CD1c-positive myeloid dendritic cell (primary cell): ENCODE results near the gene CGNL1.

ENCODE experiments used
- DNase-seq: peaks from one replicate; pipeline ENCODE4 v3.0.0-alpha.2; 2016; ENCODE audit errors: extremely low spot score

Gene CGNL1

DNA sequence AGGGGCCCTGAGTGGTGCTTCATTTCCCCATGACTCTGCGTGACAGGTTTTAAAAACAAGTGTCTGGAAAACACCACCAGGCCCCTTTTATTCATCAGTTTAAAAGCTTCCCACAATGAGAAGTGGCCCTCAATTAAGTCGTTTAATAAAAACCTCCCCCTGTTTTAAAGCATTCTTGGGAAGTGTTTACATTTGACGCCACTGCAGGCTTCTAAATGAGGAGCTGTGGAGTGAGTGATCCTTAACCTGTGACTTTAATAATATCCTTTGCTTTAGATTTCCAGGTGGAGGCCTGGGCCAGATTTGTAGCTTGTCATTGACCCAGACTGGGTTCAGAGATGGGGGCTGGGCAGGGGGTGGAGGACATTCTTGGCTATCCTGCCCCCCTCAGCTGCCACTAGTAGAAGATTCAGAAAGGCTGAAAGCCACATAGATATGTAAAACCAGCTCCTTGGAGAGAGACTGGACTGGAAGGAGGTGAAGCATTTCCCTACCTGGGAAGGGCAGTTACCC is 11.3 kb downstream of the CGNL1 start:
- DNase-seq, result no peak

DNA sequence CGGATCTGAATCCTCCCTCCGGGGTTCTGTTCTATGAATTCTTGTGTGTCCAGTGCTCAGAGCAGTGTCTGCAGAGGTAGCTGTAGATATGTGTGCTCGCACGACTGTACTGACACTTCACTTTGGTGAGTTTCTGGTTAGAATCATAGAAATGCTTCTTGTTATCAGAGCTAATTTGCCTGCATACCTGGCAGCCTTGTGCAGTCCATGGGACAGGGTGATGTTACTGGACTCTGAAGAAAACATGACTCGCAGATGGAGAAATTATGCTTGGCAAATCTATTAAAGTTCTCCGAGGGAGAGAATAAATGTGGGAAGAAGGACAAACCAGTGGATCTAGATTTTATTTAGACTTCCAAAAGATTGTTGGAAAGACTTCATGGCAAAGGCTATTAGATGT is 12.2 kb downstream of the CGNL1 start:
- DNase-seq, result no peak

DNA sequence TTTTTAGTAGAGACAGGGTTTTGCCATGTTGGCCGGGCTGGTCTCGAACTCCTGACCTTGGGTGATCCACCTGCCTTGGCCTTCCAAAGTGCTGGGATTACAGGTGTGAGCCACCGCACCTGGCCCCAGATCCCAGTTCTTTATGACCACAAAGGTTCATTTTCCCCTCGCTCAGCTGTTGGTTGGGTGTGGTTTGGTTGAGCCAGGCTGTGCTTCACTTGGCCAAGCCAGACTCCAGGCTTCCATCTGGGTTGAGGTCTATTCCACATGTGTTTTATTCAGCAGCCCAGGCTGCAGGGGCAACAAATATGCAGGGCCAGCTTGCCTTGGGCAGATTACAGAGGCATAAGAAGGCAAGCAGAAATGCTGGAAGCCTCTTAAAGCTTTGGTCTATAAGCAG is 13.7 kb downstream of the CGNL1 start:
- no peak for DNase-seq

DNA sequence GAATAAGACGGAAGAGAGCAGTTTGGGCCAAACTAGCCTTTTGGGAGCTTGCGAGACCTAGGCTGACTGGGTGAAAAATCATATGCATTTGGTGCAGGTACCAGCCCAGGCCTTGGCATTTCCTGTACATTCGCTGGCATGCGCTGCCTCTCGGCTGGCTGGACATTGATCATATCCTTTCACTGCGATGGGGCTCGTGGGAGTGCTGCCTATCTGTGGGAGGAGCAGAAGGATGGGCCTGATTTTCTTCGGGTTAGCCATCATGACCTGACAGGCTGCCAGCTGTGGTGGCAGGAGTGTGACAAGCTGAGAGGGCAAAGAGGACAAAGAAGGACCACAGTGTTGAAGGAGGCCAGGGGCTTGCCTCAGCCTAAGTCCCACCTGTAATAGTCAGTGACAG is 14.3 kb downstream of the CGNL1 start:
- no peak for DNase-seq

DNA sequence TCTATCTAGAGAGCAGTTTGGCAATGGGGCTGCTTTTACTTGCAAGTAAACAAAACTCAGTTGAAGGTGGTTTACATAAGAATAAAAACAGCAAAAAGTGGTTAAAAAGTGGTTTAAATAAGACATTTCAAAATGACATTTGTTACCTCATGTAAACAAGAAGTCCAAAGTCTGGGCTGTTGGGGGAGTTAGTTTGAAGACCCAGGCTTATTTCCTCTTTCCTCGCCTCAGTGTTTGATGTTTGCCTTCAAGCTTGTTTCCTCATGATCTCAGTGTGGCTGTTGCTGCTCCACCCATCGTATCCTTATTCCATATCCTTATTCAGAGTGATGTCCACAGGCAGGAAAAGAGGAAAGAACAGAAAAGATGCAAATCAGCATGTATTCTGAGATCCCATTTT is 15.2 kb downstream of the CGNL1 start:
- no peak for DNase-seq

DNA sequence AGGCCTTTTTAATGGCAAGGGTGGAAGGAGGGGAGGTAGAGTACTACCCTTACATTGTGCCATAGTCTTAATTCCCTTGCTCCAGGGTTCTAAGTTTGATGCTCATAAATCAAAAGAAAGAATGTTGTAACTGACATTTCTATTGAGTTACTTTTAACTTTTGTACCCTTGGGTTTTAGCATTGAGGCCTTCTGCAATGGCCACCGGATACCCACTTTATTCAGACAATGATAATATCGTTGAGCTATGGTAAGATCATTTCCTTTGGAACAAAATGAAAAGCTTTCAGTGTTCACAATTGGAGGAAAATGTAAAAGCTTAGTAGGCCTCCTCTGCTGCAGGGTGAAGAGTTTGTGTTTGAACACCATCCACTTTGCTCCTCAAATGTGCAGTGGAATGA is 16.8 kb downstream of the CGNL1 start:
- DNase-seq, result no peak

DNA sequence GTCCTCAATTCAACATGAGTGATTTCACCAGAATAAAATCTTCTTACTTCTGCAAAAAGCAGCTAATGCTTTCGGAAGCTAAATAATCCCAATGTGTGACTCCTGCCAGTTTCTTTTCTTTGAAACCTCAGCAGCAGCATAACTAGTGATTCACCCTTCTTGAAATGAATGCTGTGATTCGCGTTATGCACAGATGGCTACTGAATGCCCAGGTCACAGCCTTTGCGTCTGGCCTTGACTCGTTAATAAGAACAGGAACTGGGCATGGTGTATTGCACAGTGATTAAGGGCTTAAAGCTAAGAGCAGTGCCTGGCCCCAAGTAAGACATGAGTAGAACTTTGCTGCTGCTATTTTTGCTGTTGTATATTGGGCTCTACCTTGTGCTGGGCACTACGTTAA is 19.0 kb downstream of the CGNL1 start:
- DNase-seq, result peak; percentile 42

DNA sequence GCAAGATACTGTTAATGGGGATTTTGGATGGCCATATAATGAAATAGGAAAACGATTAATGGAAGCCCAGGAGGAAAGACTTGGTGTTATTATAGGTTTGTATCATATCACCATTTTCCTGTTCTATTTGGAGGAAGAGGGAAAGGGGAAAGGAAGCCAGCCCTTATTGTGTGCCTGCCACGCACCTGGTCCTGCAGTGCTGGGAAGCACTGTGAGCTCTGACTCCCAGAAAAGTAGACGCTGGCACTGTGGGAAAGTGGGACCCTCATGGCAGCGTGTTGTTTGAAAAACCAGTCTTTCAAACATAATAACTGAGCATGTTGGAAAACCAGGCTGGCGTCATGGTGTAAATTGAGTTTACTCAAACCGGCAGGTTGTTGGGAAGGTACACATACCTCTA is 22.0 kb downstream of the CGNL1 start:
- DNase-seq, result no peak

DNA sequence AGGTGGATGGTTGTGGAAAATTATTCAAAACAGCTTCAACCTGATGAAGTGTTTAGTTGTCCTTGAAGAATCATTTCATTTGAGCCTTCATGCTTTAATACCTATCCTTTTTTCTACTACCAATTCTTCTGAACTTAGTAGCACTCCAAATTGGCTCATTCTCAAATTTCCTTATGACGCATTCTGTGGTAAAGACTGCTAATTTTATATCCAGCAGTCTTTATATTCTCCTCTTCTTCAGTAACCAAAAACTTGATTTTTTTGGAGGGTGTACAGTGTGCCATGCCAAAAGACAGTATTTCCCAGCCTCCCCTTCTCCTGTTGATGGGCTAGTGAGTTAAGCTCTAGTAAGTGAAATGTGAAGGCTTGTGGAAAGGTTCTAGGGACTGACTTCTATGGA is 25.2 kb downstream of the CGNL1 start:
- DNase-seq, result no peak

DNA sequence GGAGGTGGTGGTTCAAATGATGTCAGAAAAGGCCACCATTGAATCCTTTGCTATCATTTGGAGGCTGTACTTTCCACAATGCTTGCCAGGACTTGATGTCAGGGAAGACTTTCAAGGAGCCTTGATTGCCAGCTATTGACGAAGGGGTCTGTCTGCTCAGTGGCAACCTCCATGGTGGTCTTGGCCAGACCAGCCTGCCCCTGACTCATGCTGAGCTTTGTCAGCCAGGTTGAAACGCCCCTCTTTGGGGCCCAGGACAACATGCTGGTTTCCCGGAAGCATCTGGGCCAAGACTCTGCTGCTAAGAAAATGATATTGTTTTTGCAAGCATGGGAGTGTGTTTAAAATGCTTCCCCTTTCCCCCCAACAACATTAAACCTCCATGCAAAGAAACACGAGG is 26.7 kb downstream of the CGNL1 start:
- DNase-seq, result no peak

DNA sequence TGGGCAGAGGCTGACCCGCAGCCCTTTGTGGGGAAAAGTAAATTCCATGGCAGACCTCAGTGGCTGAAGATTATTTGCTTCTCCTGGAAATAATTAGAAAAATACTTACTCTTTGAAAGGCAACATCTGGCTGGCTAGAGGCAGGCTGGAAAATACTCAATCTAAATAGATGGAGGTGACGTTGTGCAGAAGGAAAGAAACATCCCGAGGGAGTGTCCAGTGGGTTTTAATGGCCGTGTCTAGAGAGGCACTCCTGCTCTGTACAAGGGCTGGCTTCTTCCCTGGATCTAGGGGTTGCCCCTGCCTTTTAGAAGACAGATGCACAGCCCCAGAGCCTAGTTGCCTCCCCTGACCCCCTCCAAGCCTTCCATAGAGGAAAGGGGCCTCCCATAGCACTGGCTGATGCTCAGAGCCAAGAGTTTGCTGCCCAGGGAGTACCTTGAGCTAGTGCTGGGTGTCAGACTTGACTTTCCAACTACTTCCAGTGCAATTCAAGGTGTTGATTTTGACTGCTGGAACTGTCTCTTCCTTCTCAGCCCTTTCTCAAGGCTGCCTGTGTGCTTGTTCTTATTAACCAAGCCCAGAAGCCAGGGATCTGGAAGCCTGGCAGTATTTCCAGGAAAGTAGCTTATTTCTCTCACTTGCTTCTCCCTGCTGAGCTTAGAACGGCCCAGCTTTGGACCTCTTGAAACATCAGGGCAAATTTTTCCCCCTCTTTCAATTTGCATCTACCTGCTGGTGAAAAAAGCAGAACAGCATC is 27.4 kb downstream of the CGNL1 start:
- DNase-seq, result no peak

DNA sequence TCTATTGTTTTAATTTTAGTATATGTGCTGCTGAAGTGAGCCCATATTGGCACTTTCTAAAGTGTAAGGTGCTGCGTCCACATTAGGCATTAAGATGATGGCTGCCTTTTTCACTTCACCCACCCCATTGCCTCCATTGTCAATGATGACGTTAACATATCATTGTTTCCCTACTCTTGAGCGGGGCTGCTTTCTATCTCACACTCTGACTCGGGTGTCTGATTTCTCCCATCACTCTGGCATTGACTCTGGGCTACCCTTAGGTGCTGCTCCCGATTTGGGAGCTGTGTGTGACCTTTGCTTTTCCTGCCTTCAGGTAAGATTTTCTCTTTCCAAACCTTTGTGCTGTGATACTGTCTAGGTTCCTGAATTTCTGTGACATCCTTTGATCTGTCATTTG is 28.8 kb downstream of the CGNL1 start:
- DNase-seq, result no peak

DNA sequence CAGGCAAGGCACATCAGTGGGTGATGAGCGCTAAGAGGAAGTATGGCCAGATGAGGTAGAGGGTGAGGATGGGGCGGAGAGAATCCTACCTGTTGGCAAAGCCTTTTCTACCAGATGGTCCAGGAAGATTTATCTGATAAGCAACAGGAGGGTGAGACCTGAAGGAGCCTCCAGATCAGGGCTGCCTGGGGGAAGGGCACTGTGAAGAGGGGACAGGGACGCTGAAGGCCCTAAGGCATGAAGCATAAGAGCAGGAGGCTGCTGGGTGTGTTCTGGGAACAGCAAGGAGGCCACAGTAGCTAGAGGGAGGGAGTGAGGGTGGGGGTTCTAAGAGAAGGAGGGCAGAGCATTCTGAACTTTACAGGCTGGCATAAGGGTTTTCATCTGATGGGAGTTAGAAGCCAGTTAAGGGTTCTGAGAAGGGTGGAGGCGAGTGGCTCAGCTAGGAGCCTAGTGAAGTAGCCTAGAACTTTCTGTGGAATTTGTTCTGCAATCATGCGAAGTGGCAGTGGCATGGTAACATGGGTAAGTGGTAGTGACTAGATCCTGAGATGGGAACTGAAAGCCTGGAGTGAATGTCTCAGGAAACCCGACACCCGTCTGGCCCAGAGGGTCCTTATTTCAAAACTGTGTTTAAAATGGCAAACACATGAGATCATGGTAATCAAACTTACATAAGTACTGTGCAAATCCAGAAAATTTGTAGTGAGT is 29.9 kb downstream of the CGNL1 start:
- peak; percentile 27 for DNase-seq

DNA sequence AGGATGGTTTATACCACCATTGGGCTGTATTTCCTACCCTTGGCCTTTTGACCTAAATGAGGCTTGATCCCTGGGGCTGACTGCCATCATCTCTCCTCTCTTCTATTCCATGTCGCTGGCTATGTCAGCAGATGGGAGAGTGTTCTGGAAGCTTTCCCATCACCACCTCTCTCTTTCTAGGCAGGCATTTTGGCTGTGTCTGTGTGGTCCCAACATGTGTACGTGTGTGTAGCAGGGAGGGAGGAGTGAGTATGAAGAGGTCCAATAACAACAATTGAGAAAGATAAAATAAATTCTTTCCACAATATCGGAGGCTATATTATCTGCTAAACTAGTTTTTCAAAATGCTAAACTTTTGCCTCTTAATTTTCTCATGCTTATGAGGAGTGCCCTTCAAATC is 34.1 kb downstream of the CGNL1 start:
- no peak for DNase-seq

DNA sequence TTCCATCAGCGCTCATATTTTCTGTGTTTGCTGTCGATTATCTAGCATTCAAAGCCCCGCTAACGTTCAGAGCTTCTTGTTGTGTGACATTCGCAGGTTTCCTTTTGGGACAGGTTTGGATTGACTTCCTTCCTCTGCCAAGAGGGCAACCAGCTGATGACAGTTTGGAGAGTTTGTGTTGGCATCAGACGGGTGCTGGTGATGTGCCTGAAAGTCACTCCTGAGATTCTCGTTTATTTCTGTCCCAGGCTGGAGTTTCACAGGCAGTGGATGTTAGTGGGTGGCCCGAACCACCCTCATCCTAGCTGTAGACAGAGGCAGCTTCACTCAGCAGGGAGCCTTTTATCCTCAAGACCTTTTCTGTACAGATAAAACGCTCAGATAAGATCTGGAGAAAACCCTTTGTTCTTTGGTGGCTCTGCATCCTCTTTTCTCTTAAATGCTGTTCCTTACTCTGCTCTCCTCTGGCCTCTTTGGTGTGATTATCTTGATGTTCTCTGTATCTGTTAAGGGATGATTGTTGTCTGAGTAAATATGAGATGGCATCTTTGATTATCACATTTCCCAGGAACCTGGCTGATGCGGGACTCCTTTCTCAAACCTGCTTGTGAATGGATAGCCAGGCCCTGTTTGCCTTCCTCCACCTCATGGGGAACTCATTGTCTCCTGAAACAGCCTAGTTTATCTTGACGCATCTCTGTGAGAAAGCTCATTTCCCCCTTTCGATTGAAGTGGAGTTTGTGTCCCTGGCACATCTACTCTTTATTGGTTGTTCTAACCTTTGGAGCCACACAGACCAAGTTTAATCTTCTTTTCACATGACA is 35.9 kb downstream of the CGNL1 start:
- DNase-seq, result no peak

DNA sequence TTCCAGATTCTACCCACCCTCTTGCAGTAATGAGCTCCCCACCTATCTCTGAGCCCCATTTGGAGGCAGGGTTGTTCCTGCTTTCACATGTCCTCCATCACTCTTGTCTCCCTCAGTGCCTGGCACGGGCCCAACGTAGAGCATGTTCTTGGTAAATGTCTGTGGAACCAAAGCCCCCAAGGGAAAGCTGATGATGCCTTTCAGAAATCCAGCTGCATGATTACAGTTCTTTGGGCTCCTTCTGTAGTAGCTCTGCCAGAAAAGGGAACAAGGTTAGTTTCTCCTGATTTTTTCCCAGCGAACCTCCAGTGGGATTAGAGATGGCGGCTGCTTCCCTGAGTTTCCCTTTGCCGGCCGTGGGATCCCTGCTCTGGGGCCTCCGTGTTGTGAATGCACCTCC is 39.3 kb downstream of the CGNL1 start:
- no peak for DNase-seq

DNA sequence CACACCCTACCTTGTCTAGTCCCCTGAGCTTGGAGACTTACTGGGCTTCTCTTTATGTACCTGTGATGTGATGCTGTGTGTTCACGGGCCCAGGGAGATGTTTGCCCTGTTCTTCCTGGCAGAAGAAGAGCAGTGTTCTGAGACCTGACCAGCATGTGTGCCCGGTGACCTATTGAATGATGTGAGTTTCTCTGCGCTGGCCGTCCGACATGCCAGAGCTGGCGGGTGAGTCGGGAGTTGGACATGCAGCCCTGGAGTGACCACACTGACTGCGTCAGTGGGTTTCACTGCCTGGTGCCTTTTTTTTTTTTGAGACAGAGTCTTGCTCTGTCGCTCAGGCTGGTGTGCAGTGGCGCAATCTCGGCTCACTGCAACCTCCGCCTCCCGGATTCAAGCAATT is 42.3 kb downstream of the CGNL1 start:
- DNase-seq, result no peak

DNA sequence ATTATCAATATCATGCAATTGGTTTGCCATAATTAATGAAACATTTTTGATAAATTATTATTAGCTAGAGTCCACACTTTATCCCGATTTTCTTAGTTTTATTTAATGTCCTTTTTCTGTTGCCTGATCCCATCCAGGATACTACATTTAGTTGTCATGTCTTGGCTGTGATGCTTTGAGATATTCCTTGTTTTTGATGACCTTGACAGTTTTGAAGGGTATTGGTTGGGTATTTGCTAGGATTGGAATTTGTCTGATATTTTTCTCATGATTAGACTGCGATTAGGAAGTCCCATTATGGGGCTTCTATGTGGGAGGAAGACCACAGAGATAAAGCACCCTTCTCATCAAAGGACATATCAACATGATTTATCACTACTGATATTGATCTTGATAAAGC is 43.0 kb downstream of the CGNL1 start:
- DNase-seq, result no peak

DNA sequence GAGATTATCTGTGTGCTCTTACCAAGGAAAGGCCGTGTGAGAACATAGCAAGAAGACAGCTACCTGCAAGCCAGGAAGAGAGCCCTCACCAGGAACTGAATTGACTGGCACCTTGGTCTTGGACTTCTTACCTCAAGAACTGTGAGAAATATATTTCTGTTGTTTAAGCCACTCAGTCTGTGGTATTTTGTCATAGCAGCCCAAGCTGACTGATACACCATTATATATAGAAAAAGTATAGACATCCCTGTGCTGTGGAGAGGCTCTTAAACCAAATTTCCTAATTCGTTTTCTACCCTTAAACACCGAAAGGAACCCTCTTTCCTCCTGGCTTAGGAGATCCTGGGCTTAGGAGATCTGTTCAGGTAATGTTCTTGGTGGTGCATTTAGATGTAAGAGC is 44.8 kb downstream of the CGNL1 start:
- DNase-seq, result no peak

DNA sequence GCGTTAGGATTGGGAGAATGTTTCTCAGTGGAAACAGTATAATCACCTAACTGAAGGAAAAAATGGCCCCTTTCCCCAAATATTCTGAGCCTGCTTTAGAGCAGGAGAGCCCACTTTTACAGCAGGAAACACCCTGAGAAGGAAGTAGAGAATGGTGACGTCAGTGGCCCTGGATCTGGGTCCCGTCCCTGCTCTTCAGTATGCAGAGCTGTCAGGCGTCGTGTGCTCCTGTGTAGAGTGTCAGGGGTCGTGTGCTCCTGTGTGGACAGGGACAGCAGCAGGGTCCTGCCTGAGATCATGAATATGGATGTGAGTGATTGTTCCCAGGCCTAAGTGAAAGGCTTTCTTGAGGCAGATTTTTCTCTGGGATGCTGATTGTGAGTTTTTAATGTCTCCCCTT is 45.2 kb downstream of the CGNL1 start:
- peak; percentile 6 for DNase-seq

DNA sequence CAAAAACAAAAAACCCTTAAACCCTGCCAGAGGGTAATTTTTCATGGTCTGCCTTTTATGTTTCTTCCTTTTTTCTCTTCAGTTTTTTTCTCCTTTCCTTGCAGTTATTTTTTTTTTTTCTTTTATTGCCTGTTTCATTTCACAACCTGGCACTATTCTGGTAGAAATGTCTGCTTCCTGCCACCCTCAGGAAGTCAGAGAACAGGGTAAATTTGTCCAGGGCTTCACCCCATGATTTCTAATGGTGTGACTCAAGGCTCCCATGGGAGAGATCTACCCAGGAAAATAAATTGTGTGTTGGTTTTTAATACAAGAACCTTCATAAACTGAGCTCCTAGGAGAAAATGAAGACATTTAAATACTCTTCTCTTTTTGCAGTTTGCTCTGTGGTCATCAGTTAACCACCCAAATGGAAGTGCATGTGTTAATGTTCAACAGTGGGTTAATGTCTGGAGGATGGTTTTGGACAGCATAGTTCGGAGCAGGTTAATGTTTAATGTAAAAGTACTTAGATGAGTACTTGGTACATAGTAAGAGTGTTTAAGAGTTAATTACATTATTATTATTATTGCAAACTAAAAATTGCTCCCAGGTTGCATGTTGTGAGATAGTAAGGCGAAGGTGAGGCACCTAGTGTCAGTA is 45.9 kb downstream of the CGNL1 start:
- no peak for DNase-seq

DNA sequence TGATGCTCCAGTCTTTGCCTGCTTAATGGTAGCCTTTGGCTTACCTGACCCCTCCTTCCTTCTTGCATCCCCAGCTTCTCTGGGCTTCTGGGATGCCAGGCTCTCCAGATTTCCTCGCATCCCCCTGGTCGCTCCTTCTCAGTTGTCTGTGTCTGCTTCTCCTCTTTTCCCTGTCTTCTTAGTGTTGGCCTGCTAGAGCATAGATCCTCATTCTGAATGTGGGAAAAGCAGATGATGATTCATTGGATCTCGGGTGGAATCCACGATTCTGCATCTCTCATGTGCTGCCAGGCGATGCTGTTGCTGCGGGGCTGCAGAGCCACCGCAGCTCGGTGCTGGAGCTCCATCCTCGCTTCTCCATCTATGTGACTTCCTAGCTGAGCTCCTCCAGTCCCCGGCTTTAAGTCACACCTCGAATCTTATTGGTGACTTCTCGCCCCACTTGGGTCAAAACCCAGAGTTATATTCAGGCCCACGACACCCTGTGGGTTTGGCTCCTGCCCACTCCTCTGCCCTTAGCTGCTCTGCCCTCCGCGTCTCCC is 47.4 kb downstream of the CGNL1 start:
- no peak for DNase-seq
